Subcutaneous adipose tissue (tissue), 4 donors: ENCODE data around the gene SCG3. TPM values are rescaled to one million over a fixed set of nuclear protein-coding genes. Genes with fewer than 3 reads are reported as not detected.

ENCODE experiments used
- CTCF ChIP-seq: fragments of 450-650 bp; IDR thresholded peaks from one replicate; pipeline ENCODE4 v1.5.1; 2016; ENCODE audit warnings: low read depth, mild to moderate bottlenecking, control low read depth, antibody characterized with exemption, moderate library complexity
- total RNA-seq, 4 donors: library from RNA; depleted of rRNA; stranded (reverse); fragments of >200 nt; gene quantifications; one replicate each; pipeline ENCODE4 v1.1.0, GENCODE V29; 2016

Gene SCG3
- not detected for total RNA-seq

- TF ChIP-seq CTCF, result no peak
These were observed at the start of gene SCG3 for GRCh38 chr15:51681303-51681963. SCG3 (plus strand) TSS chr15:51681503; CDS start chr15:51681756, 253 bp downstream.

- no peak for TF ChIP-seq CTCF
These were observed 46.6 kb upstream of the SCG3 start for GRCh38 chr15:51634591-51635198.

DNA sequence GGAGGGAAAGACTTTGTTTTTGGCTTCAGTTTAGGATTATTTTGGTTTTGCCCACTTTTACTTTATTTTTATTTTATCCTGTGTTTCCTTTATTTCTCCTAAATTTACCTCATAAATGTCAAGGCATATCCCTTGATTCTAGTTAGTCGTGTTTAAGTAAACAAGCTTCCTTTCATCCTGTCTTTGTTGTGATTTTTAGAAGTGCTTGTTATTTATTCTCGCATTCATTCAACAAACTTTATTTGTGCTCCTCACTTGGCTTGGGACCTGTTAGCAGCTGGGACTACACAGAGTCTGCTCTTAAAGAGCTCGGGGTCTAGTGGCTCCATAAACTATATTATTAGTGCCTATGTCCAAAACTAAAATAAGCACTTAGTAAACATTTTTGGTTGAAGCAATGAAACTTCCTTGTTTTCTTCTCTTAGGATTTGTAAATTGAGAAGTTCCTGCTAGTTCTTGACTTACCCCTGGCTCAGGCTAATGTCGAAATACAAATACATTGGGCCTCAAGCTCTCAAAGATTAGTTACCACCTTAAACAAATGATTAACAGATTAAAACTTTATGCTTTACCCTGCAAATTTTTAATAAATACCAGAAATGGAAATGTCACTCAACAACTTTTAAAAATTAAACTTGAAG lies 39.7 kb upstream of the SCG3 start:
- TF ChIP-seq CTCF, result no peak

DNA sequence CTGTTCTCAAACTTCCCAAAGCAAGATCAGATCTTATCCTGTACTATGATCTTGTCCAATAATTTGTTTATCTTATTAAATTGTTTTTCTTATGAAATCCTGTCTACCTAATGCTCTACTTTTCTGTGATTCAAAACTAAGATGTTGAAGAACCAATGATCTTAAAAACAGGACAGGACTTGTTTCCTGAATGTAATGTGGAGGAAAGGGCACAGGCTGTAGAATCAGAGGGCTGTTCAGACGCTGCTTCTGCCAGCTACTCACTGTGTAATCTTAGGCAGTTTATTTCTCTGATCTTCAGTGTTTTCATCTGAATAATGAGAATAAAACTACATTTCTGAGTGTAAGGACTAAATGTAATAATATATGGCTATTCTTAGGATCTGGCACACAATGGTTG lies 38.6 kb upstream of the SCG3 start:
- TF ChIP-seq CTCF, result no peak

DNA sequence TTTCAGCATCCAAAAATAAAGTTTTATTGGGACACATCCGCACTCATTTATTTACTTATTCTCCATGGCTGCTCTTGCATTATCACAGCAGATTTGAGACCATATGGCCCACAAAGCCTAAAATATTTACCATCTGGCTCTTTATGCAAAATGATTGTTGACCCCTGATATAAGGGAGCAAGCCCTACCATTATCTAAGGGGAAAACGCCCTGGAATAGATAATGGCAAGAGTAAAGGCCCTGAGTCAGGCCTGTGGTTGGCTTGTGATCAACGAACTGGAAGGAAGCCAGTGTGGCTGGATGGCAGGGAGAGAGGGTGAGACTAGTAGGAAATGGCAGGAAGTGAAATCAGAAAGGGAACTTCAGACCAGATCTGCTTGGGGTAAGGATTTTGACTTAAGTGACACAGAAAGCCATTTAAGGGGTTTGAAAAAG lies 34.2 kb upstream of the SCG3 start:
- TF ChIP-seq CTCF, result no peak

- TF ChIP-seq CTCF, result no peak
These were observed 31.4 kb upstream of the SCG3 start for GRCh38 chr15:51649659-51650521.
